H1 (cell line): ENCODE data around the gene ZNF70. TPM values are rescaled to one million over a fixed set of nuclear protein-coding genes. Genes with fewer than 3 reads are reported as not detected.

ENCODE experiments used
- ATF3 ChIP-seq: IDR thresholded peaks from 2 replicates; pipeline ENCODE4 v1.6.1; 2011; ENCODE audit warnings: low read depth, mild to moderate bottlenecking, low read length; ENCODE audit not compliant: insufficient read depth
- BACH1 ChIP-seq: IDR thresholded peaks from 2 replicates; pipeline ENCODE4 v1.6.1; 2012; ENCODE audit warnings: low read length, improper control_type of control experiment
- BCL11A ChIP-seq, 2 experiments: IDR thresholded peaks; one replicate each; pipeline ENCODE4 v1.6.1; 2011; ENCODE audit warnings: low read depth in 2 of 2, low read length in 2 of 2, mild to moderate bottlenecking in 2 of 2
- CTBP2 ChIP-seq: IDR thresholded peaks from 2 replicates; pipeline ENCODE4 v1.7.0; 2011; ENCODE audit warnings: borderline replicate concordance, mild to moderate bottlenecking, moderate library complexity, mixed read lengths, low read length; ENCODE audit not compliant: insufficient read depth, insufficient read length
- KDM1A ChIP-seq: fragments of 200-600, 300-600 bp; sonication (generic); IDR thresholded peaks from 2 replicates; pipeline ENCODE4 v1.7.1; 2016; ENCODE audit warnings: mild to moderate bottlenecking, low read length, borderline replicate concordance
- KDM4A ChIP-seq: IDR thresholded peaks from one replicate; pipeline ENCODE4 v1.7.1; 2012; ENCODE audit warnings: low read depth, mild to moderate bottlenecking, moderate library complexity, low read length, inconsistent platforms; ENCODE audit not compliant: severe bottlenecking
- KDM5A ChIP-seq: fragments of 200-600 bp; IDR thresholded peaks from 2 replicates; pipeline ENCODE4 v1.7.1; 2012; ENCODE audit warnings: mild to moderate bottlenecking, low read length, inconsistent platforms, mixed read lengths
- MAX ChIP-seq: IDR thresholded peaks from 2 replicates; pipeline ENCODE4 v1.6.1; 2012; ENCODE audit warnings: inconsistent platforms
- SUZ12 ChIP-seq: fragments of 200-600 bp; sonication (generic); IDR thresholded peaks from 2 replicates; pipeline ENCODE4 v1.6.1; 2012; ENCODE audit warnings: mild to moderate bottlenecking, inconsistent platforms, low read length, moderate library complexity, mixed read lengths
- TAF1 ChIP-seq: IDR thresholded peaks from 2 replicates; pipeline ENCODE4 v1.6.1; 2011; ENCODE audit warnings: mild to moderate bottlenecking, low read depth, low read length
- TCF12 ChIP-seq: IDR thresholded peaks from 2 replicates; pipeline ENCODE4 v1.6.1; 2011; ENCODE audit warnings: low read depth, mild to moderate bottlenecking, low read length
- YY1 ChIP-seq: IDR thresholded peaks from 2 replicates; pipeline ENCODE4 v1.6.1; 2011; ENCODE audit warnings: low read depth, mild to moderate bottlenecking, low read length
- polyA plus RNA-seq, 7 experiments: library from polyadenylated mRNA; depleted of rRNA in 3 of 7; stranded (reverse) in 5 of 7; unstranded in 2 of 7; fragments of >200 nt in 5 of 7; fragments of 200-250 nt in 2 of 7; gene quantifications; 1 replicate in 5 of 7; 2 replicates in 1 of 7; 4 replicates in 1 of 7; pipeline versions ENCODE4 v1.2.1 to v1.2.3, GENCODE V29; 2011 to 2013; ENCODE audit warnings: missing spikeins in 2 of 7, mixed read lengths in 2 of 7
- total RNA-seq: library from RNA; stranded (reverse); fragmentation: NEBNext Ultra II Directional; extraction: Animal tissue kit (Norgen Biotek cat#: 25700); gene quantifications from 2 replicates; pipeline ENCODE4 v1.2.1, GENCODE V29; 2021

The ZNF70 gene
- total and polyA plus RNA-seq, 2 of the 8 experiments (the other 6 are each of a cell fraction or from before 2014, with no cell fraction given): 1.1 to 2.6 TPM

- TF ChIP-seq BACH1 (no peak), CTBP2 (peak; percentile 76), TAF1 (no peak), KDM4A (peak; percentile 89), MAX (peak; percentile 71), TCF12 (no peak), SUZ12 (no peak), KDM1A (no peak), KDM5A (no peak), BCL11A (IDR thresholded peaks at IDR 0.05; ENCODE audit: low read depth in 2 of 2, low read length in 2 of 2) (no peak), YY1 (peak; percentile 87; the same call in 1 of the 2 replicates), ATF3 (no peak)
Observed at GRCh38 chr22:23767673-23768548, 17.0 kb upstream of the ZNF70 start, which contains the start of gene CHCHD10 (continued).
